Progenitor cell of endocrine pancreas (in vitro differentiated cells): ENCODE measurements around the gene MED12L. TPM values are rescaled to one million over a fixed set of nuclear protein-coding genes. Genes with fewer than 3 reads are reported as not detected.

Experiments
- DNase-seq: peaks from one replicate; pipeline ENCODE4 v3.0.0; 2021; ENCODE audit warnings: low spot score; ENCODE audit not compliant: unreplicated experiment
- H3K27ac Mint-ChIP-seq: 2 replicates; pipeline ENCODE4 v1.8.0; 2021; ENCODE audit warnings: mild to moderate bottlenecking, moderate library complexity, mixed read lengths
- H3K27me3 Mint-ChIP-seq: 2 replicates; pipeline ENCODE4 v1.8.0; 2021; ENCODE audit warnings: mixed read lengths
- H3K36me3 Mint-ChIP-seq: 2 replicates; pipeline ENCODE4 v1.8.0; 2022; ENCODE audit warnings: mixed read lengths; ENCODE audit not compliant: insufficient read depth
- H3K4me1 Mint-ChIP-seq: 2 replicates; pipeline ENCODE4 v1.8.0; 2021; ENCODE audit warnings: low read depth, mixed read lengths
- H3K4me3 Mint-ChIP-seq: 2 replicates; pipeline ENCODE4 v1.8.0; 2021; ENCODE audit warnings: low read depth, mild to moderate bottlenecking, moderate library complexity, mixed read lengths
- H3K9me3 Mint-ChIP-seq: 2 replicates; pipeline ENCODE4 v1.8.0; 2021; ENCODE audit warnings: low read depth, mixed read lengths
- CTCF ChIP-seq: fragments of 200-600 bp; sonication (generic); IDR thresholded peaks from one replicate; pipeline ENCODE4 v1.5.0; 2021; ENCODE audit warnings: antibody characterized with exemption, mild to moderate bottlenecking; ENCODE audit not compliant: unreplicated experiment
- total RNA-seq: library from RNA; stranded (reverse); gene quantifications from 2 replicates; pipeline ENCODE4 v1.2.1, GENCODE V29; 2021

The MED12L gene
- total RNA-seq, 1 donor from 2014 or later: 8.9 TPM

- no peak for DNase-seq
- no peaks in the 10 kb centered on the region for H3K9me3 Mint-ChIP-seq
- H3K4me3 Mint-ChIP-seq: no peak overlapping the region
- no peak overlapping the region for H3K27ac Mint-ChIP-seq
- peaks cover 2% of the 10 kb centered on the region for H3K4me1 Mint-ChIP-seq
- no peaks in the 10 kb centered on the region for H3K36me3 Mint-ChIP-seq
- TF ChIP-seq CTCF: no peak
- H3K27me3 Mint-ChIP-seq: peaks cover 16% of the 10 kb centered on the region
Observed at GRCh38 chr3:151462991-151463390, 377.5 kb downstream of the MED12L start.

DNA sequence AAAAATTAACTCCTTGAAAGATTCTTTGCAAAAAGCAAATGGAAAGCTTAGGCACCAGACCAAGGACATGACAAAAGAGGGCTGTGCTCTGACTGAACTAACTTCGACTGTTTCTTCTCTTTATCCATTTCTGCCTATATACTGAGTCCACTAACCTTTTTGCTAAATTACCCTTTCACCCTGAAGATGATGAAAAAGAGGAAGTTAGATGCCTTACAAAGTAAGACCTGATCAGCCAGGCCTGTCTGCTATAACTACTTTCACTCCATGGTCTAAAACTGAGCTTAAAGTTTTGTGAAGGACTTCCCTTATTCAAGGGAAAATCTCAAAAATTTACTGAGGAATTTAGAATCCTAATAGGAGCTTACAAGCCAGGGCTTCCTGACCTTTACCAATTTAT, 381.6 kb downstream of the MED12L start:
- Mint-ChIP-seq H3K9me3 (no peaks in the 10 kb centered on the region), H3K36me3 (no peaks in the 10 kb centered on the region), H3K4me1 (no peaks in the 10 kb centered on the region), H3K27ac (no peak overlapping the region), H3K27me3 (peaks cover 5% of the 10 kb centered on the region), H3K4me3 (no peak overlapping the region)
- no peak for DNase-seq
- TF ChIP-seq CTCF: no peak

GRCh38 chr3:151468284-151468917, 382.9 kb downstream of the MED12L start:
- H3K27ac Mint-ChIP-seq: no peak overlapping the region
- H3K27me3 Mint-ChIP-seq: peaks cover 4% of the 10 kb centered on the region
- H3K36me3 Mint-ChIP-seq: no peaks in the 10 kb centered on the region
- TF ChIP-seq CTCF: peak; percentile 81
- H3K4me3 Mint-ChIP-seq: no peak overlapping the region
- DNase-seq: peak; percentile 28
- no peaks in the 10 kb centered on the region for H3K4me1 Mint-ChIP-seq
- no peaks in the 10 kb centered on the region for H3K9me3 Mint-ChIP-seq

DNA sequence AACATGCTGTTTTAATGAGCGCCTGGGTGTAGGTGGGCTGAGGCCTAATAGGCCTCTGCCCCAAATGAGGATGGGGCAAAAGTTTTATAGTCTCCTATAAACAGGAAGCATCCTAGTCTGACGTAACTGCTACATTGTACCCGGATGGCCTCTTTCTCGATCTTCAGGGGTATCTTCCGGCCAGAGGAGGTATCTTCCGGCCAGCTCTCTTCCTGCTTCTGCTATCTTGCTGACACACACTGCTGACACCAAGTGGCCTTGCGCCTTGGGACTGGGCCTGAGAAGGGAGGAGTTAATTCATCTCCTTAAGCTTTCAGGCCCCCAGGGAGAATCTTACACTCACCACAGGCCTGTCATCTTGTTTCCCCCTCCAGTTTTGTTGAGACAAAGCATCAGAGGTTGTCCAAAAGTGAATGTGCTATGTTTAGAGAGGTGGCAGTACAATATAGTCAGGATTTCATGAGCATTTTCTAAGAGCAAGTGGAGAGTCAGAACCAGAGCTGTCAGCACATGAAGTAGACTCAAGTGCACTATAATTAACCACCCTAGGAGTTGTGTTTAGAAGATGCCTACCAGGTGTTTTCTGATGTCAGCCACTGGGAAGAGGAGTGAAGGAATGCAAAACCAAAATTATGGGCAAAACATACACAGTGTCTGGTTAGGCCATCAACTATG, 391.0 kb downstream of the MED12L start:
- TF ChIP-seq CTCF: no peak
- Mint-ChIP-seq H3K4me3 (no peak overlapping the region), H3K27ac (no peak overlapping the region), H3K4me1 (peaks cover 14% of the 10 kb centered on the region), H3K36me3 (no peaks in the 10 kb centered on the region), H3K9me3 (no peaks in the 10 kb centered on the region), H3K27me3 (no peaks in the 10 kb centered on the region)
- no peak for DNase-seq

GRCh38 chr3:151477591-151478334, 392.3 kb downstream of the MED12L start:
- H3K36me3 Mint-ChIP-seq: no peaks in the 10 kb centered on the region
- H3K4me1 Mint-ChIP-seq: peaks cover 14% of the 10 kb centered on the region
- H3K27me3 Mint-ChIP-seq: no peaks in the 10 kb centered on the region
- H3K4me3 Mint-ChIP-seq: no peak overlapping the region
- no peak for DNase-seq
- TF ChIP-seq CTCF: no peak
- peaks cover 6% of the 10 kb centered on the region for H3K9me3 Mint-ChIP-seq
- H3K27ac Mint-ChIP-seq: peak overlapping the region; percentile 18
